ENCODE results near the gene SCLT1.
"Not testable (repeated sequence)": the region's sequence is repeated elsewhere in the genome, so short reads cannot be mapped to it uniquely, and the experiment has no call there.

The SCLT1 gene

GRCh38 chr4:129080129-129080528 is 13.2 kb downstream of the SCLT1 start:
- no peak for FAIRE-seq
- no peak for DNase-seq (ENCODE audit: insufficient read length, low spot score)

- no peak for DNase-seq (ENCODE audit: insufficient read length, low spot score)
- no peak for FAIRE-seq
These were observed 16.0 kb downstream of the SCLT1 start for GRCh38 chr4:129077326-129077725.

GRCh38 chr4:129069537-129069936 is 23.8 kb downstream of the SCLT1 start:
- not testable (repeated sequence) for DNase-seq (ENCODE audit: insufficient read length, low spot score); FAIRE-seq

- DNase-seq (ENCODE audit: insufficient read length, low spot score) (no peak), FAIRE-seq (peak; percentile 62)
These were observed 28.6 kb downstream of the SCLT1 start for GRCh38 chr4:129064717-129065116.

GRCh38 chr4:129063640-129064039 is 29.7 kb downstream of the SCLT1 start:
- DNase-seq (ENCODE audit: insufficient read length, low spot score), result no peak
- no peak for FAIRE-seq

- FAIRE-seq (no peak), DNase-seq (ENCODE audit: insufficient read length, low spot score) (no peak)
These were observed 30.8 kb downstream of the SCLT1 start for GRCh38 chr4:129062580-129062979.

GRCh38 chr4:129059028-129059427 is 34.3 kb downstream of the SCLT1 start:
- FAIRE-seq, result no peak
- no peak for DNase-seq (ENCODE audit: insufficient read length, low spot score)

- FAIRE-seq, result no peak
- no peak for DNase-seq (ENCODE audit: insufficient read length, low spot score)
These were observed 47.0 kb downstream of the SCLT1 start for GRCh38 chr4:129046055-129046959.

GRCh38 chr4:129043523-129043922 is 49.8 kb downstream of the SCLT1 start:
- DNase-seq (ENCODE audit: insufficient read length, low spot score), result no peak

GRCh38 chr4:129040471-129040870 is 52.9 kb downstream of the SCLT1 start:
- FAIRE-seq, result no peak
- no peak for DNase-seq (ENCODE audit: insufficient read length, low spot score)

More at GRCh38 chr4:129043523-129043922, 49.8 kb downstream of the SCLT1 start:
- FAIRE-seq, result no peak

GRCh38 chr4:129037093-129037492 is 56.2 kb downstream of the SCLT1 start:
- DNase-seq (ENCODE audit: insufficient read length, low spot score), result no peak
- FAIRE-seq, result no peak

GRCh38 chr4:129014566-129015509 is 78.5 kb downstream of the SCLT1 start:
- no peak for FAIRE-seq
- DNase-seq (ENCODE audit: insufficient read length, low spot score), result no peak

GRCh38 chr4:129008096-129008495 is 85.2 kb downstream of the SCLT1 start:
- no peak for DNase-seq (ENCODE audit: insufficient read length, low spot score)
- FAIRE-seq, result no peak

- DNase-seq (ENCODE audit: insufficient read length, low spot score), result no peak
- FAIRE-seq, result no peak
These were observed 106.4 kb downstream of the SCLT1 start for GRCh38 chr4:128986908-128987307.

GRCh38 chr4:128986019-128986418 is 107.3 kb downstream of the SCLT1 start:
- no peak for DNase-seq (ENCODE audit: insufficient read length, low spot score)
- no peak for FAIRE-seq

- FAIRE-seq, result no peak
- no peak for DNase-seq (ENCODE audit: insufficient read length, low spot score)
These were observed 109.4 kb downstream of the SCLT1 start for GRCh38 chr4:128983771-128984485.

GRCh38 chr4:128981377-128981776 is 112.0 kb downstream of the SCLT1 start:
- no peak for FAIRE-seq

GRCh38 chr4:128980816-128981326 is 112.5 kb downstream of the SCLT1 start:
- FAIRE-seq (no peak), DNase-seq (ENCODE audit: insufficient read length, low spot score) (no peak)

More at GRCh38 chr4:128981377-128981776, 112.0 kb downstream of the SCLT1 start:
- no peak for DNase-seq (ENCODE audit: insufficient read length, low spot score)

- DNase-seq (ENCODE audit: insufficient read length, low spot score) (no peak), FAIRE-seq (no peak)
These were observed 113.4 kb downstream of the SCLT1 start for GRCh38 chr4:128979934-128980333.

GRCh38 chr4:128978985-128979384 is 114.4 kb downstream of the SCLT1 start:
- no peak for FAIRE-seq

More at GRCh38 chr4:128978985-128979384, 114.4 kb downstream of the SCLT1 start:
- no peak for DNase-seq (ENCODE audit: insufficient read length, low spot score)

Measured in GM19239 (cell line).